OCI-M2 (cell line): ENCODE data around the gene IPO11.
"Not testable (repeated sequence)": the region's sequence is repeated elsewhere in the genome, so short reads cannot be mapped to it uniquely, and the experiment has no call there.

Experiments
- DNase-seq: peaks from one replicate; lab custom pipeline; 2025; ENCODE audit not compliant: unreplicated experiment; lab: John Stamatoyannopoulos, UW

Gene IPO11

DNA sequence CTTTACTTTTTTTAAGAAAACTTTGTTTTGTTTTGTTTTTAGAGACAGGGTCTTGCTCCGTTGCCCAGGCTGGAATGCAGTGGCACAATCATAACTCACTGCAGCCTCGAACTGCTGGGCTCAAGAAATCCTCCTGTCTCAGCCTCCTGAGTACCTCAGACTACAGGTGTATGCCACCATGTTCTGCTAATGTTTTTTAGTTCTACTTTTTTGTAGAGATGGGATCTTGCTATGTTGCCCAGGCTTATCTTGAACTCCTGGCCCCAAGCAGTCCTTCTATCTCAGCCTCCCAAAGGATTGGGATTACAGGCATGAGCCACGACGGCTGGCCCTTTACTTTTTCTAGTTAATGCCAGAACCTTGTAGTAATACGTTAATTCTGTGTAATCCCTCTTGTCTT is 36.0 kb downstream of the IPO11 start:
- DNase-seq, result no peak

DNA sequence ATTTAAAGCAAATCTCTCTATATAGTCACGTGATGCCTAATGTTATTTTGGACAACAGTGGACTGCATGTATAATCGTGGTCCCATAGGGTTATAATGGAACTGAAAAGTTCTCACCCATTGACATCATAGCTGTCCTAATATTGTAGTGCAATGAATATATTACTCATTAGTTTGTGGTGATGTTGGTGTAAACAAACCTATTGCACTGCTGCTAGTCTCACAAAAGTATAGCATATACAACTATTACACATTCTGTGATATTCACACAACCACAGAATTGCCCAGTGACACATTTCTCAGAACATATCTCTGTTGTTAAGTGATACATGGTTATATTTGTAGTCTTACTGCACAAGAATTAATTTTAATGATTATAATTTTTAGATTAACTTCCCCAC is 37.7 kb downstream of the IPO11 start:
- no peak for DNase-seq

DNA sequence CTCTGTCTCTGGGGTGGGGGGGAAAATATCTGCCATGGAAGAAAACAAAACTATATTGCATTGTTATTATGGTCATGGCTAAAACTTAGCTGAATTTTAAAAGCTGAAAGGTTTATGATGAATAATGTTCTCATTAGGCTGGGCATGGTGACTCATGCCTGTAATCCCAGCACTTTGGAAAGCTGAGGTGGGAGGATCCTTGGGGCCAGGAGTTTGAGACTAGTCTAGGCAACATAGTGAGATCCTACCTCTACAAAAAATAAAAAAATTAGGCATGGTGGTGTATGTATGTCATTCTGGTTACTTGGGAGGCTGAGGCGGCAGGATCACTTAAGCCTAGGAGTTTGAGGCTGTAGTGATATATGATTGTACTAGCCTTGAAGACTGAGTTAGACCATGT is 44.5 kb downstream of the IPO11 start:
- DNase-seq, result no peak

DNA sequence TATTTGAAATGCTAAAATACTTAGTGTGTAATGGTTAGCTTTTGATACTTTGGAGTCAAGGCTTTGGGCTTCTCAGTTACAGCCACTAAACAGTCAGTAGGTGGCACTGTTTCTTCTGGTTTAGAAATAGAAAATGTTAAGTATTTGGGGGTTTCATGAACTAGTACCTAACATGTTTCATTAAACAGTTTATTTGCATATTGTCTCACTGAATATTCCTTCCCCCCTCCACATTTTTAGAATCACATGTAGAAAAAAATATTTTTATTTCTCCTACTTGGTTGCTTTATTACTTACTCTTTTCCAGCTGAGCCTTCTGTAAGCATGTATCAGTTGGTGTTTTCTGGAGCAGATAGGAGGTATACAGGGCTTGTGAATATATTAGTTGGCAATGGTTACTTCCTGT is 48.0 kb downstream of the IPO11 start:
- no peak for DNase-seq

DNA sequence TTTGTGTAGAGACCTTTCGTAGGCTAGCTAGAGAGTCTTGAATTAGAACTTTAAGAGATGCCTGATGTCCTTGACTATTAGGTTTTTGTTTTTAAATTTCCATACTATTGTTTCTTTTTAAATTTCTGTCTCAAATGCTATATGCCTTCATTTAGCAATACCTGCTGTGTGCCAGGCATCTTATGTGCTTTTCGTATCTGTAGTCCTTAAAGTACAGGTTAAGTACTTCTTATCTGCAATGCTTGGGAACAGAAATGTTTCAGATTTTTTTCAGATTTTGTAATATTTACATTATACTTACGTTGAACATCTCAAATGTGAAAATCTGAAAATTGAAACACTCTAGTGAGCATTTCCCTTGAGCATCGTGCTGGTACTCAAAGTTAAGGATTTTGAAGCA is 49.0 kb downstream of the IPO11 start:
- no peak for DNase-seq

DNA sequence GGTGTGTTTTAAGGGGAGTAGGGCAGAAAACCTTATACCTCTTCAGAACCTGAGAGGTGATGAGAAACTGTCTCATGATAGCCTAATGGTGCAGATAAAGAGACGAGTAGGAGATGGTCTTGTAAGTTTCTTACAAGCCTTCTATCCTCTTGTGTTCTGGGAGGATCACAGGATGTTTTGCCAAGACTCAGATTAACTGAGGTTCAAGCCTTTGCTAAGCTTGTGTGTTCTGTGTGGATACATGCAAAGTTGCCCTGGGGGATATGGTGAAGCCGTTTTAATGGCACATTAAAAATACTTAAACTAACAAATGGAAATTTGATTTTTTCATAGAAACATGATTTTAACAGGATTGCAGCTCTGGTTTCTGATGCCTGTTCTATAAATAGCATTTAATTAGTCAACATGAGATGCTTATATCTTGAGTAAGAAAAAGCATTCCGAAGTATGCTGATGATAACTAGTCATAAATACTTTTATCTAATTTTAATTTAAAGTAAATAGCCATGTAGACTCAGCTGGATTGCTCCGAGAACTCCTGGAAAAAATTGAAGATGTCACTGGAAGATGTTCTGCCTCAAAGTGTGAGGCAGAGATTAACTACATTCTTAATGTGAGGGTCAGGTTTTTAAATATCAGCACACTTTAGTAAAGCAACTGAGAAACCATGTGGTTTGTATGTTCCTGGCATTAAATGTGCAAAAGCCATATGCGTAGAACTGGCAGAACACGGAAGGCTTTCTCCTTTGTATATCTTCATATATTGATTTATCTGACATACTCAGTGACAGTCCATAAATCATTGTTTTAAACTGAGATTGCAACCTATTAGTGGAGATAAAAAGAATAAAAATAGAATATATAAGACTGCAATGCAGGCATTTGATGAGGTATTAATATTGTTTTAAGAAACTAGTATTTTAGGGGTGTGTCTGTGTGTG is 53.7 kb downstream of the IPO11 start:
- DNase-seq, result no peak

DNA sequence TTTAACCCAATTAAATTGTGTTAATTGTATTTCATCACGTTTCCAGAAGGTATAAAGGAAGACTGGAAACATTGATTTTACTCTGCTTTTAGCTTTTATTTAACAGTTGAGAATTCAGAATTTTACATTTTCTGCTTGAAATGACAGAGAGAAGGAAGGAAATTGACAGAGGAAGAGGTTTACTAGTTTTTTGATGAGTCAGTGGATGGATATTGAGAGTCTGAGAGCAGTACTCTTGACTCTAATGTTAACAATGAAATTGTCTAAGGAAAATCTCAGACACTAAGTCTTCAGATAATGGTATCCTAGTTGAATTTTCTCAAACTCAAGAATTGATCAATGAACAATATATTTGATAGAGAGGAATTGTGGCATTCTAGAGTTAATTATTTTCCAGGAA is 60.6 kb downstream of the IPO11 start:
- DNase-seq, result no peak

DNA sequence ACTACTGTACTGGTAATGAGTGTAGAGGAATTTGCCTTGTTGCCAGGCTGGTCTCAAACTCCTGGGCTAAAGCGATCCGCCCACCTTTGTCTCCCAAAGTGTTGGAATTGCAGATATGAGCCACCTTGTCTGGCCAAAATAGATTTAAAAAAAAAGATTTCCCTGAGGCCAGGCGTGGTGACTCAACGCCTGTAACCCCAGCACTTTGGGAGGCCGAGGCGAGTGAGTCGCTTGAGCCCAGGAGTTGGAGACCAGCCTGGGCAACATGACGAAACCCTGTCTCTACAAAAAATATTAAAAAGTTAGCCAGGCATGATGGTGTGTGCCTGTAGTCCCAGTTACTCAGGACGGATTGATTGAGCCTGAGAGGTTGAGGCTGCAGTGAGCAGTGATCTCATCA is 62.5 kb downstream of the IPO11 start:
- no peak for DNase-seq

DNA sequence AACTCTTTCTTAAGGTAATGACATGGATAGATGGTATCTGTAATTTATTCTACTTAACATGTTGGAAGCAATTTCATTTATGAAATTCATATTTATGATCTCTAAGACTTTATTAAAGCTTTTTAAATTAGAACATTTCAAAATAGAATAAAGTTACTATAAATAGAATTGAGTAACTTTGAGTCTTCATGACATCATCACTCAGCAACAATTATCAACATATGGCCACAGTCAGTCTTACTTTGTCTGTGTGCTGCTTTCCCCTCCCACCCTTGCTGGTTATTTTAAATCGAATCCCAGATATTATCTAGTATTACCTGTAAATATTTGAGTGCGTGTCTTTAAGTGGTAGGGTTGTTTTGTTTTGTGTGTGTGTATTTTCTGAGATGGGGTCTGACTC is 65.2 kb downstream of the IPO11 start:
- DNase-seq, result no peak

DNA sequence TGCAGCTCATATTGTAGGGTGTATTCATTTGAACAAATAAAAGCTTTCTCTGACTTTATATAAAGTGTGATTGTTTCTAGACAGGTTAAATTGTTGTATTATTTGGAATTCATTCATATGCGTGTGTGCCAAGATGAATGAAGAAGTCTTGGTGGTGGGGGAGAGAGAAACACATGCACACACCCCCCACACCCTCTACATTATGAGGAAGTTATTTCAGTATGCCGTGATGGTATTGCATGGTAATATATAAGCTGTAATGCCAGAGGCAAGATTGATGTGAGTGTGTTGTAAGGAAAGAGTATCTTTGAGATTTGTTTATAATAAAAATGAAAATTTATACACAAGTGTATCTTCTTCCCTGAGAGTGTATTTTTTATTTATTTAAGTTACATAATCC is 71.0 kb downstream of the IPO11 start:
- DNase-seq, result no peak

DNA sequence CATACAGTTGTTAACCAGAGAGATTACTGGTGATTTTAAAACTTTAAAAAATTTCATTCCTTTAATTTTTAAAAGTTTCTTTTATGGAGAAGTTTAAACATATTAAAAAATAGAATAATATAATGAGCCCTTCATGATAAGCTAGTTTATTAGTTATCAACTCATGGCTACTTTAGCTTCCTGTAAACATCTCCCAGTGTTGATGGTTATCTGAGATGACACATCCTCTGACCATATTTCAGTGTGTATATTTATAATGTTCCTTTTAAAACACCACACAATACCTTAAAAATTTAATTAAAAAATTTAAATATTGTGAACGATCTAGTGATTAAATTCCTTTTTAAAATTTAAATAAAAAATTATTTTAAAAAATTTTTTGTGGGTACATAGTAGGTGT is 74.1 kb downstream of the IPO11 start:
- DNase-seq, result no peak

DNA sequence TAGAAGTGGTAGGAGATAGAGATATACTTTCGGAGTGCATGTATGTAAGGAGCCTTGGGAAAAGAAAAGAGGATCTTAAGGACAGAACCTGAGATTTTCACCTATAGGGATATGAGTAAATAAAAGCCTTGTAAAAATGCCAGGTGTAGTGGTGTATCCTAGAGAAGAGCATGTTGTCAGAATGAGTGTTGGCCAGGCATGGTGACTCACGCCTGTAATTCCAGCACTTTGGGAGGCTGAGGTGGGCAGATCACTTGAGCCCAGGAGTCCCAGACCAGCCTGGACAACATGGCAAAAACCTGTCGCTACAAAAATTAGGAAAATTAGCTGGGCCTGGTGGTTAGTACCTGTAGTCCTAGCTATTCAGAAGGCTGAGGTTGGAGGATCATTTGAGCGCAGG is 76.0 kb downstream of the IPO11 start:
- DNase-seq, result no peak

DNA sequence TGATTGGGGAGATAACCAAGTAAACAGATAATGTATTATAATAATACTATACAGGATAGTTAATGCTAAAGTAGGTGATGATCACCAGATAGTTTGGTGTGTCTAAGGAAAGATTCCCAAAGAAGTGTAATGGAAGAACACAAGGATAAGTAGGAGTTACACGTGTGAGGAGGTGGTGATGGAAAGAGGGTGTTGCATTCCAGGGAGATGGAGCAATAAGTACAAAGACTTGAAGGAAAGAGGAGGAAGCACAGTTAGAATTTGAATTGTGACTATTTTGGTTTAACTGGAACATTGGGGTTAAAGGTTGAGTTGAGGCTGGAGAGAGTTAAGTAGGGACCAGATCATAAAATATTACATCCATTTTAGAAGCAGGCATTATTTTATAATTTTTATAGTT is 76.9 kb downstream of the IPO11 start:
- DNase-seq, result no peak

DNA sequence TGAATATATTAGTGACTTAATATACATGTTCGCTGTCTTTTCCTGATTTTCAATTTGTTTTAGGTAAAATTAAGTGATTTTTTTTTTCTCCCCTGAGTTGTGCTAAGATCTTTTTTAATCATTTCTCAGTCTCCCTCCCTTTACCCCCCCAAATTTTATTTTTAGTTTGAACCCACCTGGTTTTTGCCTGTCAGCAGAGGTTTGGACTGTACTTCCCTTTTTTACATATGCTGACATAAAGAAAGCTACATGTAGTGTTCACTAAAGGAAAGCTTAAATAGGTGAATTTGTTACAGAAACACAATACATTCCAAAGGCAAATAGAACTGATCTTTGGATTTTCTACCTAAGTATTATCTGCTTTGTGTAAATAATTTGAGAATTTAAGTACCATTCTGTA is 82.2 kb downstream of the IPO11 start:
- DNase-seq, result no peak

DNA sequence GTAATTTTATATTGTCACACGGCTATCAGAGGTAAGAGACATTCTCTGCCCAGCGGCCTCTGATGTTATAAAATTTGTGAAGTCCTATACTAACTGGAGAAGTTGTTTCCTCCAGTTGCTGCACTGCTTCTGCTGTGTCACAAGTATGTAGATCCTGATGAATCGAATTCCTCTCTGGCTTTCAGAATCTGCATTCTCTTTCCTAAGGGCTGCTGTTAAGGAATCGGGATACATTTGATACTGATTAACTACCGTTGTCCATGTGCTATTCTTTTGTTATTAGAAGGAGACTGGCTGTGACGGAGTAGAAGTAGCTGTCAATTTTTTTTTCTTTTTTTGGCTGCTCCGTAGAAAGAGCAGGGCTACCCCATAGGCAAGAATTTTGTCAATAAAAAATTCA is 84.3 kb downstream of the IPO11 start:
- DNase-seq, result no peak

DNA sequence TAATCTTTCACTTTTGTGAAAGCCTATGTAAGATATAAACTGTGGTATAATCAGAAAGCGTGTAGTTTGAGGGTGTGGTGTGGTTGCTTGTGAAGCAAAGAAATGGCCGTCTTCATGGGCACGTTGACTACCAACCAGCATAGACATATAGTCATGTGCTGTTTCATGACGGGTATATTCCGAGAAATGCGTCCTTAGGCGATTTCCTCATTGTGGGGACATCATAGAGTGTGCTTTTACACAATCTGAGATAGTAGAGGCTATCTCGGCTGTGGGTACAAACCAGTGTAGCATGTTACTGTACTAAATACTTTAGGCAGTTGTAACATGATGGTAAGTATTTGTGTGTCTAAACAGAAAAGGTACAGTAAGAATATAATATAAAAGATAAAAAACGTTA is 86.4 kb downstream of the IPO11 start:
- DNase-seq, result no peak

DNA sequence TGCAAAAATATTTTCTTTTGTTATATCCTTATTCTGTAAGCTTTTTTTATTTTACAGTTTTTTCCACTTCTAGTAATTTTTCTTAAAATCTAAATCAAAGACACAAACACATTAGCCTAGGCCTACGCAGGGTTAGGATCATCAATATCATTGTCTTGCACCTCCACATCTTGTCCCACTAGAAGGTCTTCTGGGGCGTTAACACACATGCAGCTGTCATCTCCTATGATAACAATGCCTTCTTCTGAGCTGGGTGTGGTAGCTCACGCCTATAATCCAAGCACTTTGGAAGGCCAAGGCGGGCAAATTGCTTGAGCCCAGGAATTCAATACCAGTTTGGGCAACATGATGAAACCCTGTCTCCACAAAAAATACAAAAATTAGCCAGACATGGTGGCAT is 87.2 kb downstream of the IPO11 start:
- DNase-seq, result no peak

DNA sequence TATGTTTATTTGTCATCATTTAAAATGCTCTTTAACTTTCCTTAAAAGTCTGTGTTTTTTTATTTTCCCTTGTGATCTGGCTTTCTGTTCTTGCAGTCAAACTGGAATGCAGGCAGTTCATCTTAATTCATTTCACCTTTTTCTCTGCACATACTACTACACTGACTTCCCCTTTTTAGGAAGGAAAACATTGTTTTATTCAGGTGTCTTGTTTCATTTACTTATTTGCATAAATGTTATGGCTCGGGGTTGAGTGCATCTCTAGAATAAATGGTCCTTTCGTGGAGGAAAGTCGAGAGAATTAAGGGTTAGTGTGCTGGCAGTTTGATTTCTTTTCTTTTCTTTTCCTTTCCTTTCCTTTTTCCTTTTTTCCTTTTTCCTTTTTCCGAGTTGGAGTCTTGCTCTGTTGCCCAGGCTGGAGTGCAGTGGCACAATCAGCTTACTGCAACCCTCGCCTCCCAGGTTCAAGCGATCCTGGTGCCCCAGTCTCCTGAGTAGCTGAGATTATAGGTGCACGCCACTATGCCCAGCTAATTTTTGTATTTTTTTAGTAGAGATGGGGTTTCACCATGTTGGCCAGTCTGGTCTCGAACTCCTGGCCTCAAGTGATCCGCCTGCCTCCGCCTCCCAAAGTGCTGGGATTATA is 90.0 kb downstream of the IPO11 start:
- DNase-seq, result no peak

DNA sequence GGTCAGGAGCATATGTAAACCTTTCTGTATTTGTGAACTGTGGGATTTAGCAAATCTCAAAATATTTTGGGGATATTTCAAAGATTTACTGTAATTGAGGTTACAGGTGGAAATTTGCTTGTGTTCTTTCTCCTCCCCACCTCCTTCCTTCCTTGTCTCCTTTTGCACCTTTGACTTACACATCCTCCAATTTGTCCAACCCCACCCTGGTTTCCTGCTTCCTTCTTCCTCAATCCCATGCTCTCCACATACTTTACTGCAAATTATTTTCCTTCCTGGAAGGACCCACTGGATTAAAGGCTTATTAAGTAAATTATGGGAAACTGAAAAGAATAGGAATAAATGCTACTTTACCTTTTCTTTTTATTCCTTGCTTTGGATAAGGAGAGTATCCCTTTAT is 91.6 kb downstream of the IPO11 start:
- DNase-seq, result no peak

DNA sequence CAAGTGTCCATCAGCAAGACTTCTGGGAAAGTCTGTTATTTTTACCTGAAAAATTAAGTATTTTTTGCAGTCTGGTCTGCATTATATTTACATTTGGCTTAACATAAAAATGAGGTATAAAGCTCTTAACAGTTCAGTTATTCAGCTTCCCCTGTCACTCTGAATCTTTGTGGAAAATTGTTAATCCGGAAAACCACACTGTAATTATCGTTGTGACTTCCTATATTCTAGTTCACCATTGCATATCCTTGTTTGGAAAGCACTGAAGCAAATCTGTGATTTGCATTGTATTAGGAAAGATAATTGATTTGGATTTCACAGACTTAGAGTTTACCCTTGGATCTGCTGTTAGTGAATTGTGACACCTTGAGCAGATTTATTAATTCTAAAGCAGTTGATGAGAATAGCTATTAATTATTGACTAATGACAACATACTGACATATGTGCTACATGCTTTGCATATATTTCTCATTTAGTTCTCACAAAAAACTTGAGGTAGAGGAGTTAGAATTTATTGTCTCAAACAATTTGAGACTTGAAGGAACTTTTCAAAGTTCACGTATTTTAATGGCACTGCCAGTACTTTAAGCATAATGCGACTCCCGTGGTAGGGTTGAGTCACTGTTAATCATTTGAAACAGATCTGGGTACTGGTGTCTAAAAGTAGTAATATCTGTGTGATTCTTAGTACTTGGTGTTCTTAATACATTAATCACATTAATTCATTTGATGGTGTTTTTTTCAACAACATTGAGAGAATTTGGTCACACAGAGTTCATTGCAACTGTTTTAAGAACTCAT is 94.3 kb downstream of the IPO11 start:
- DNase-seq, result no peak

DNA sequence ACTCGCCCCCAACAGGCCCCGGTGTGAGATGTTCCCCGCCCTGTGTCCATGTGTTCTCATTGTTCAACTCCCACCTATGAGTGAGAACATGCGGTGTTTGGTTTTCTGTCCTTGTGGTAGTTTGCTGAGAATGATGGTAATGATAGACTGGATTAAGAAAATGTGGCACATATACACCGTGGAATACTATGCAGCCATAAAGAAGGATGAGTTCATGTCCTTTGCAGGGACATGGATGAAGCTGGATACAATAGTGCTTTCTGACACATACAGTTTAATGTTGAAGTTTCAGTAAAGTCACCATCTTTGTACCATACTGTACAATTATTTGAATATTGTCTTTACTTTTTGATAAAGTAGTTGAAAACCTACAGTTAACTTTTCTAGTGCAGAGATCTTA is 96.2 kb downstream of the IPO11 start:
- DNase-seq, result not testable (repeated sequence)

DNA sequence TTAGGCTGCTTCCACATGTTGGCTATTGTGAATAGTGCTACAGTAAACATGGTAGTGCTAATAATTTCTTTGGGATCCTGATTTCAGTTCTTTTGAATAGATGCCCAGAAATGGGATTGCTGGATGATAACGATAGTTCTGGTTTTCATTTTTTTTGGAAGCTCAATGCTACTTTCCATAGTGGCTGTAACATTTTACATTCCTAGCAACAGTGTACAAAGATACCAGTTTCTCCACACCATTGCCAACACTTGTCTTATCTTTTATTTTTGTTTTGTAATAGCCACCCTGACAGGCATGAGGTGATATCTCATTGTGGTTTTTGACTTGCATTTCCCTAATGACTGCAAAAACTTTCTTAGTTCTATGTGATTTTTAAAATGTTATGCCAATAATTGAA is 97.2 kb downstream of the IPO11 start:
- no peak for DNase-seq
